Measurements from ENCODE around the gene SLC28A1. TPM values are rescaled to one million over a fixed set of nuclear protein-coding genes. Genes with fewer than 3 reads are reported as not detected.

The SLC28A1 gene
- total and polyA plus RNA-seq, 2 of the 4 experiments (the other 2 are of a cell fraction), result not detected

DNA sequence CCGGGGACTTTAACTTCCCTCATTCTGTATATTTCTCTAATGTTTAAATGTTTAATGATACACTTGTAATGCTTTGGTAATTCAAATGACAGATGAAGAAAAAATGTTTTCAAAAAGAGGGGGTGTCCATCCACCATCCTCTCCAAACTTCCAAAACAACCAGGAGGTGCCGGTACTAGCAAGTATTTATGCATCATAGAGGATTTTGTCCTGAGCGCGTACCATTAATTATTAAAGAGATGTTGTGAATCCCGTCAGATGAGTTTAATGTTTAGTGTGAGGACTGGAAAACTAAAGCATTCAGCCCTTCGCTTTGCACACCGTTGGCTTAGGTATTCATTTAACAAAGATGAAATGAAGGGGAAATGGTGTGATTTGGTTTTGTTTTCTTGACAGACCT lies 1.3 kb downstream of the SLC28A1 start:
- BruUV-seq (replicated peaks), result no TSS peak
- Histone ChIP-seq H2BK5ac (ENCODE audit: low read depth, low read length, poor library complexity, severe bottlenecking) (no peak overlapping the region), H4K8ac (ENCODE audit: low read depth in 2 of 2, low read length in 2 of 2) (no peak overlapping the region), H4K20me1 (ENCODE audit: insufficient read depth, low read length) (no peaks in the 10 kb centered on the region), H3K9me1 (ENCODE audit: insufficient read depth, low read length) (no peaks in the 10 kb centered on the region), H3K56ac (ENCODE audit: extremely low read depth, insufficient read depth, low read length) (no peak overlapping the region), H4K5ac (ENCODE audit: low read depth, low read length) (no peak overlapping the region), H2AFZ (replicated peaks; ENCODE audit: low read length, poor library complexity) (no peak overlapping the region), H3K4me3 (ENCODE audit: insufficient read depth, low read depth, low read length) (no peak overlapping the region), H2BK20ac (ENCODE audit: low read depth, low read length) (no peak overlapping the region), H3K4ac (ENCODE audit: low read depth, low read length) (no peak overlapping the region), H3K4me1 (ENCODE audit: control insufficient read depth, insufficient read depth, low read length) (no peaks in the 10 kb centered on the region), H4K91ac (ENCODE audit: insufficient read depth, low read depth, low read length) (no peak overlapping the region), H3K27me3 (ENCODE audit: control insufficient read depth, insufficient read depth, low read length) (peaks cover 37% of the 10 kb centered on the region), H3K36me3 (ENCODE audit: control insufficient read depth, insufficient read depth, low read length) (no peaks in the 10 kb centered on the region), H3K27ac (ENCODE audit: insufficient read depth, low read length) (no peak overlapping the region), H3K23ac (ENCODE audit: low read depth, low read length) (no peak overlapping the region), H2BK120ac (ENCODE audit: low read depth, low read length) (no peak overlapping the region), H2AK5ac (ENCODE audit: low read depth, low read length) (no peak overlapping the region), H3K4me2 (ENCODE audit: low read depth, low read length) (no peak overlapping the region), H2AK9ac (replicated peaks; ENCODE audit: low read depth, low read length, poor library complexity) (no peak overlapping the region), H3K79me1 (ENCODE audit: low read depth in 1 of 2, low read length in 2 of 2) (no peaks in the 10 kb centered on the region), H3K9ac (ENCODE audit: low read depth, low read length) (no peak overlapping the region), H3K18ac (ENCODE audit: low read depth, low read length) (no peak overlapping the region), H3K14ac (replicated peaks; ENCODE audit: low read depth, low read length) (no peak overlapping the region), H3K9me3 (ENCODE audit: control insufficient read depth, insufficient read depth, low read length) (no peaks in the 10 kb centered on the region), H2BK15ac (ENCODE audit: low read depth, low read length) (no peak overlapping the region)
- ChIA-PET CTCF (interaction anchor here (0.6 kb wide), 1 partner anchor 100 kb away, joined by 5 read pairs; no protein-coding TSS in a partner anchor), POLR2A (ENCODE audit: unreplicated experiment) (no interaction called here)
- intact Hi-C loops (cut with micrococcal nuclease), result no loop called here
- dilution Hi-C loops (cut with HindIII; ENCODE audit: low sequenced_read_pairs, unreplicated experiment), result no loop called here
- ATAC-seq (ENCODE audit: low read depth) (no peak), DNase-seq (no peak)
- TF ChIP-seq SMC3 (IDR thresholded peaks at IDR 0.05; ENCODE audit: low read depth, low read length), result no peak
- TF ChIP-seq FOS (IDR thresholded peaks at IDR 0.05; ENCODE audit: low read depth, low read length), result no peak
- no peak for TF ChIP-seq MXI1 (IDR thresholded peaks at IDR 0.05; ENCODE audit: borderline replicate concordance, low read depth, low read length)
- no peak for TF ChIP-seq CHD1 (IDR thresholded peaks at IDR 0.05; ENCODE audit: low read depth, low read length)
- no peak for TF ChIP-seq CEBPB (IDR thresholded peaks at IDR 0.05; ENCODE audit: low read depth, low read length)
- TF ChIP-seq, protein P1, sequence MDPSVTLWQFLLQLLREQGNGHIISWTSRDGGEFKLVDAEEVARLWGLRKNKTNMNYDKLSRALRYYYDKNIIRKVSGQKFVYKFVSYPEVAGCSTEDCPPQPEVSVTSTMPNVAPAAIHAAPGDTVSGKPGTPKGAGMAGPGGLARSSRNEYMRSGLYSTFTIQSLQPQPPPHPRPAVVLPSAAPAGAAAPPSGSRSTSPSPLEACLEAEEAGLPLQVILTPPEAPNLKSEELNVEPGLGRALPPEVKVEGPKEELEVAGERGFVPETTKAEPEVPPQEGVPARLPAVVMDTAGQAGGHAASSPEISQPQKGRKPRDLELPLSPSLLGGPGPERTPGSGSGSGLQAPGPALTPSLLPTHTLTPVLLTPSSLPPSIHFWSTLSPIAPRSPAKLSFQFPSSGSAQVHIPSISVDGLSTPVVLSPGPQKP (IDR thresholded peaks at IDR 0.05; ENCODE audit: borderline replicate concordance, low read depth, low read length), result no peak
- TF ChIP-seq, protein P2, sequence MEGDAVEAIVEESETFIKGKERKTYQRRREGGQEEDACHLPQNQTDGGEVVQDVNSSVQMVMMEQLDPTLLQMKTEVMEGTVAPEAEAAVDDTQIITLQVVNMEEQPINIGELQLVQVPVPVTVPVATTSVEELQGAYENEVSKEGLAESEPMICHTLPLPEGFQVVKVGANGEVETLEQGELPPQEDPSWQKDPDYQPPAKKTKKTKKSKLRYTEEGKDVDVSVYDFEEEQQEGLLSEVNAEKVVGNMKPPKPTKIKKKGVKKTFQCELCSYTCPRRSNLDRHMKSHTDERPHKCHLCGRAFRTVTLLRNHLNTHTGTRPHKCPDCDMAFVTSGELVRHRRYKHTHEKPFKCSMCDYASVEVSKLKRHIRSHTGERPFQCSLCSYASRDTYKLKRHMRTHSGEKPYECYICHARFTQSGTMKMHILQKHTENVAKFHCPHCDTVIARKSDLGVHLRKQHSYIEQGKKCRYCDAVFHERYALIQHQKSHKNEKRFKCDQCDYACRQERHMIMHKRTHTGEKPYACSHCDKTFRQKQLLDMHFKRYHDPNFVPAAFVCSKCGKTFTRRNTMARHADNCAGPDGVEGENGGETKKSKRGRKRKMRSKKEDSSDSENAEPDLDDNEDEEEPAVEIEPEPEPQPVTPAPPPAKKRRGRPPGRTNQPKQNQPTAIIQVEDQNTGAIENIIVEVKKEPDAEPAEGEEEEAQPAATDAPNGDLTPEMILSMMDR (conservative IDR thresholded peaks at IDR 0.05; ENCODE audit: low read depth, low read length), result no peak
- TF ChIP-seq BHLHE40 (IDR thresholded peaks at IDR 0.05; ENCODE audit: low read depth, low read length), result no peak
- no peak for TF ChIP-seq MAFK (IDR thresholded peaks at IDR 0.05; ENCODE audit: low read depth, low read length)
- no peak for TF ChIP-seq NFE2L2 (IDR thresholded peaks at IDR 0.05; ENCODE audit: low read depth, low read length)
- no peak for TF ChIP-seq RFX5 (IDR thresholded peaks at IDR 0.05; ENCODE audit: low read depth, low read length)
- no peak for TF ChIP-seq RCOR1 (IDR thresholded peaks at IDR 0.05; ENCODE audit: insufficient replicate concordance, low read length)
- no peak for TF ChIP-seq RAD21 (IDR thresholded peaks at IDR 0.05; ENCODE audit: low read length)
- no peak for TF ChIP-seq MAZ (IDR thresholded peaks at IDR 0.05; ENCODE audit: borderline replicate concordance, low read depth, low read length)
- TF ChIP-seq POLR2A (IDR thresholded peaks at IDR 0.05; ENCODE audit: low read depth, low read length), result no peak
- WGBS, 2 experiments (ENCODE audit: extremely low coverage in 2 of 2, insufficient read length in 1 of 2), result 100% methylated on average over 2 of the region's 7 CpGs; no CpG with 5 or more reads in 1 of the 2 experiments
- in situ Hi-C loops (cut with MboI; ENCODE audit: low sequenced_read_pairs), result no loop called here
